GM18861 (cell line): Measurements from ENCODE around the gene GSG1.

ENCODE experiments used
- ATAC-seq: cut with Tn5 transposase; IDR thresholded peaks from one replicate; pipeline ENCODE4 v1.9.1; 2021; ENCODE audit not compliant: unreplicated experiment

Gene GSG1

DNA sequence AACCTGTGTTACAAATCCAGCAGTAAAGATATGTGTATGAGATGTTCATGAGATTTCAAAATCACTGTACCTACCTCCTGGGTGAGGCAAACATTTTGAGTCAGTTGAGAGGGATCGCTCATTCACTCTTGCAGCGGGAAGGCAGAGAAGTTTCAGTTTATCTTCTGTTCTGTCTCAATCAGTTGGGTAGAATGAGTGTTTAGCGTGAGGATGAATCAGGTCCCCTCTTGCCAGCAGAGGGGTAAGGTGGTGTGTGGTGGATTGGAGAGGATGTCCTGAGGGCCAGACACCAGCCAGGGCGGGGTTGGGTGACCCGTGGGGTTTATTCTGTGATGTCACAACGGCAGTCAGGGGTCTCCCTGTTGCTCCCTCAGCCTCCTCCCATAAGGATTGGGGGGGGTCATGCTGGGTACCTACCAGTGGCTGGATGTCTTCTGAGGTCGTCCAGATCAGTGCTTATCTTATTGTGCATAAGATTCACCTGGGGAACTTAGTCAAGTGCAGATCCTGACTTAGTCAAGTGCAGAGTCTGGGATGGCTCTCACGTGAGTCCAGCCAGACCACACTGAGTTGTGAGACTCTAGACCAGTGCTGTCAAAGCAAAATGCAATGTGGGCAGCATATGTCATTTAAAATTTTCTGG, at the start of gene GSG1:
TSS of gene GSG1 (minus strand) at position 277 of the 643 bp plus-strand sequence. CDS start at position 122, 155 bp downstream.
- no peak for ATAC-seq

DNA sequence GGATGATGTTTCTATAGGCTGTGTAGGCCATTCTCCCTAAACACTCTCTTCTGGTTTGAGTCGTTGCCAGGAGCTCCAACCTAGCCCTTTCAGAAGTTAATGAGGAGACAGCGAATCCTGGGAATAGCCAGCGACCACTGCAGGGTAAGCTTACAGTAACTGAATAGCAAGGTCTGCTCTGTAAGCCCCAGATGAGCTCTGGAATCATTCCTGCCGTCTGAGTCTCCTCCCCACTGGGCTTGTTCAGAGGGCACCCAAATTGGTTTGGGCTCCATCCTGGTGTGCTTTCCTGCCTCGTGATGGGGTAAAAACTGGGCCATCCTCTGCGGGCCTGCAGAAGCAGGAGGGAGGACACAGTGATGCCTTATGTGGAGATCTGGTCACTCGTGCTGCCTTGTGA, 49.7 kb upstream of the GSG1 start:
- no peak for ATAC-seq

DNA sequence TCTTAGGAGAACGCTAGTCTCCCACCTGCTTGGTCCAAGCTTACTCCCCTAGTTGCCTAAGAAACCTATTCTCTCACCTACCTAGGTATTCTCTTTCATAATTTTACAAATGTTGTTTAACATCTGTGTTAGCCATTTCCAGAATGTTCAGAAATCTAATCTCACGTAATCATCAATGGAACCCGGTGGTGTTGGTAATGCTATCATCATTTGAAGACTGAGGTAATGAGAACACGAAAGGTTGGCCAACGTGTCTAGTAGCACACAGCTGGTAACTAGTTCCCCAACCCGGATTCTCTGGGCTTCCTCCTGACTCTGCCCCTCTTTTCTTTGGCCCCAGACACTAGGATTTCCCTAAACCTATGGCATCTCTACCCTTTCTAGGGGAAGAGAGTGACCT, 49.3 kb upstream of the GSG1 start:
- ATAC-seq: no peak

DNA sequence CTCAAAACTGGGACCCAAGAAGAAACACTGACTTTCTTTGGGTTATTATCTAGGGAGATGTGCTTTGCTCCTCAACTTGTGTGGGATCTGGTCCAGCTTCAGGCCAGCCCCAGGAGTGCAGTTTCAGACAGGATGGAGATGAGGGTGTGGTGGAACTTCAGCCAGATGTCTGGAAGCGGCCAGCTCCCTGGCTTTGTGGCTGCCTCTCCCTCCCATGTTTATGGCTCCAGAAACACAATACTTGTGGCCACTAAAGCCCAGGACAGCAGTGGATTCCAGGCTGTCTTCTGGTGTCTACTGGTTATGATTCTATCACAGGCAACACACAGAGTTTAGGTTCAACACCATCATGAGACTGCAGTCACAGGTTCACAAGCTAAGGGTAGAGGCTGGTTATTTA, 48.8 kb upstream of the GSG1 start:
- ATAC-seq: no peak

DNA sequence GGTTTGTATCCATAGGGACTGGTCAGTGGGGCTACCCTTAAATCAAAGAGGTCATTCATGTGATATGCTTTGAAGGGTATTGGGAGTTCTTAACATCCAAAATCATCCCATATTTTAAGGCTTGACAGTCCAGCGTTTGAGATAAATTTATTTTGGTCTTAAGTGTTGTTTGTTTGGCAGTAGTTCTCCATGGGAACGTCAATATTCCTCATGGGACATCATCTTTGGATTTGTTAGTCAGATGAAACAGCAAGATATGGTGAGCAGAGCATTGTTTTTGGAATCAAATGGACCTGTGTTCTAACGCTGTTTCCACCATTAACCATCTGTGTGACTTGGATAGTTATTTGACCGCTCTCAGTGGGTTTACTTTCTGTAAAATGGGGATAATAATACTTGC, 45.9 kb upstream of the GSG1 start:
- no peak for ATAC-seq

DNA sequence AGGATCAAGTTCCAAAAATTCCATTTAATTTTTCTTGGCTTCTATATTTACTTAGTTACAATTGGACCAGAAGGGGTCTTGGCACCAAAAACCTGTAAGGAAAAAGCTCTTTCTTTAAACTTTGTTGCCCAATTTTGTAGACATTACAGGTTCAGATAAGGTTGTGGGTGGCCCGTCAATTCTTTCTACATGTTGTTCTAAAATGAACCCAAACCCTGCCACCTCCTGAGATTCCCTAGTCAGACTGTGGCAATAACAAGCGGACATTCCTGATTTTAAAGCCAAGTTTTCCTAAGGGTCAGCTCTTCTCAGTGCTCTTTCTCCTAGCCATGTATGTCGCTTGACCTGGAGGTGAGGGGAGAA, 45.0 kb upstream of the GSG1 start:
- no peak for ATAC-seq

DNA sequence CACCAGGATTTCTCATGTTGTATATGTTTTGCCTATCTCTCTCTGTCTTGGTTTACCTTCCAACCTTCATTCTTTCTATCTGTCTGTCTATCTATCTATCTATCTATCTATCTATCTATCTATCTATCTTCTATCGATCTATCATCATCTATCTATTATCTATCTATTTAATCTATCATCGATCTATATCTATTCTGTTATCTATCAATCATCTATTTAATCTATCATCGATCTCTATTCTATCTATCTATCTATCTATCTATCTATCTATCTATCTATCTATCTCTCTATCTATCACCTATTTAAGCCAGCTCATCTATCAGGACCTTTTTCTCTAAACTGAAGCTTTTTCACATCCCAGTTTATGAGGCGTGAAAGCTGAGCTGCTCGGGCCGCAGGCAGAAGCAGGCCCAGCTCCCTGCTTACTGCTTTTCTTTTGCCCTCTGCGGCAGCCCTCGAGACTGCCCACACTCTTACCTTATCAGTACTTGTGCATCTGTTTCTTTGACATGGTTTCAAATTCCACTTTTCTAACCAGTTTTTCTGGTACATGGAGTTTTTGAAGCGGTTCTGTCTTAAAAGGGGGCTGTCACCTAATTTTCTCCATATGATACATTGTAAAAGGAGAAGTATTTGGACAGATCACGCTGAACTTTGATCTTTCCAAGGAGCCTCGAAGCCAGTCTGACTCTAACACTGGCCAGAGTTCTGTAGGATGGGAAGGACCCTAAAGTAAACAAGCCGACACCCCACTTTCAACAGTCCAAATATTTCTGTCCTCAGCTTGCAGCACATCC, 44.4 kb upstream of the GSG1 start:
- no peak for ATAC-seq

DNA sequence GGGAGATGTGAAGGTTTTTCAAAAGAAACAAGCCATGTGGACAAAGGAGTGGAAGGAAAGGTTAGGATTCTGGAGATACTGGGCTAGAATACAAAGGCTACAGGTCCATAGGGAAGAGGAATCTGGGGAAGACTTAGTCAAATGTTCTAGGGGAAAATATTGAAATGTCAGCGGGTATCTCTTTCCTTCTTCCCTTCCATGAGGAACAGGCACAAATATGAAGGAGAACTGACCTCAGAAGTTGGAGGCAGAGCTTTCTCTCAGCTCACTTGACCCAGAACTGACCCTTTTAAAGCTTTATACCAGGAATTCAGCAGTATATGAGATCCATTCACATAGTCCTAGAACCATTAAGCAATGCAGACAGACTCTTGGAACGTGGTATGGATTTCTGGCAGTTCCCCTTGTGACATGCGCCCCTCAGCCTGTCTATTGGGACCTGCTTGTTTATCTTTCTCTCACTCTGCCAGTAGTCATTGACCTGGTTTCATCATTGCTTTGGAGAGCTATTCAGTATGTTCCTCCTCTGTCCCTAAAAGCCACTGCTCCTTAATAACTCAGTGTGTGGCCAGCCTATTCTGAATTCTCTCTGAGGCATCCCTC, 43.0 kb upstream of the GSG1 start:
- no peak for ATAC-seq

DNA sequence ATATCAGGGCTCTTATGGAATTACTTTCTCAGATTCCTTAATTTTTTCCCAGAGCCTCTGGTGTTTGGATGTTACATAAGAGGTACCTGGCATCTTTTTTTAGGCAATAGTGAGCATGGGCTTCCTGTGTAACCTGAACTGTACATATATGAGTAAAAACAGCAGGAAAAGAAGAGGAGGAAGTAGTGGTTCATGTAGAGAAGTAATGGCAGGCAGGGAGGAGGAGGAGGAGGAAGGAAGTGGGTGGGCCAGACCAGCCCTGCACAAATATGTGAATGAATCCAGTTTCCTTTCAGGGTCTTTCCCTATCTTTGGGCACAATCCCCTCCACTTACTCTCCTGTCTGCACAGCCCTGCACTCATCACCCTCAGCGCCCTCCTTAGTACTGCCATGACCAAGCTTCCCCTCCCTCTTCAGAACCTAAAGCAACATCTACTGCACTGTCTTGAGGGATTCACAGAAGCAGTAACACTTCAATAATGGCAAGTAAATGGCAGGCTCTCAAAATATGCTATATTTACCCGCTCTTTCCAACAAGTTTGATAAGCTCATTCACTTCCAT, 40.9 kb upstream of the GSG1 start:
- no peak for ATAC-seq

DNA sequence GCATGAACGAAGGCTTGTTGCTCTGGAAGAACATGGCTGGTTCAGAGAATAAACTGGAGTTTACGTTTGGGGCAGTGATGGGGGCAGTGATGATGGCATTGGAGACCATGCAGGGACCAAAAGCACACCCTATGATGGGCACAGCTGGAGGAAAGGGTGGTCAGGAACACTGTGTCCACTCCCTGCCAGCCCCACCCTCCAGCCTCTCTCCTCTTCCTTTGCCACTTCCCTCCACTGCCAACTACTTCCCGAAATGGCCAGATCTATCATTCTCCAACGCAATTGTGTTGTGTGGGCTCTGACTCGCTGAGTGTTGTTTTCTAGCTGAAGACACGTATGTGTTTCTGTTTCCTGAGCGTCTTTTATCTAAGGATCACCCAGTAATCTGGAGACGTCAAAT, 39.3 kb upstream of the GSG1 start:
- no peak for ATAC-seq

DNA sequence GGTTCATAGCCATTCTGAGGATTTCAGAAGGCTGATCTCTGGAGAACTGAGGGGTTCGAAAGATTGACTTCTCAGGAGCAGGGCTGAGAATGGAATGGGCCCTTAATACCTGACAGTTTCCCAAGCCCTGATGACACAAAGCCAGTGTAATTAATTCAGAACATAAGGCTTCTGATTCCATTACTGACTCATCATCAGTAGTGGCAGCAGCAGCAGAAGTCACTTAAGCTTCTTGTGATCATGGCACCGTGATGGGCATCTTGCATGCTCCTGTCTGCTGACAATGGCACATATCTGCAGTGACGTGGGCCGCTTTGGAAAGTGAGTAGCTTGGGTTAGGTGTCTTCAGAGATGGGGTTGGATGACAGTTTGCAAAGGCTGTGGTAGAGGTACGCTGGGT, 38.2 kb upstream of the GSG1 start:
- ATAC-seq: no peak

DNA sequence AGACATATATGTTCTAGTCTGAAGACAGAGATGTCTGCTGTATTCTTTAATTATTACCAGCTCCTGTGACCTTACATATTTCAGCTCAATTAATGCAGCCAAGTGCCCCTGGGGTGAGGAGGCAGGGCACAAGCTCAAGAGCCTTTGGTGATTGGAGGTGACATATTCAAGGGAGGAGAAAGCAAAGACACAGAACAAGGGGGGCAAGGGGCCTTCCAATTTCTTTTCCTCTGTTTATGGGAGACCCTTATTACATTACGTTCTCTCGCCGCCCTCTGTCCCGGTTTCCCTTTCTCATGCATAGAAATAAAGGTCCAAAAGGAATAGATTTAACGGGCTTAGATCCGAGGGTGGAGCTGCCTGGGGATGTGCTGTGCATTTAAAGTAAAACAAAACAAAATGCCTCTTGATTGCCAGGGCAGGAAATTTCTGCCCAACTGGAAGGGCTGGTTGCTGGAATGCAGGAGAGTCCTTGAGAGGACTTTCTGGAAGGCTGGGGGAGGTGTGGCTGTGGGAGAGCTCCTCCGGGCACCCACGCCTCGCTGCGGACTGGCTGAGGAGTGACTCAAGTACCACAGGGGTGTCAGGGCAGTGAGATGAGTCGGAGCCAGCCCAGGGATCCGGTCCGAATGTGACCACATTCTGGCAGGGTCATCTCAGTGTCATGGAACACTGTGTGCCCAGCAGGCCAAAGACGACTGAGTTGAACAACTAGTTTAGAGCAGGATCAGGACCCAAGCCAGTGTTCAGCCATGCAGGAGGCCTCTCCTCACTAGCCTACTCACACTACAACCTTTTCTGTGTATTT, 32.1 kb upstream of the GSG1 start:
- no peak for ATAC-seq

DNA sequence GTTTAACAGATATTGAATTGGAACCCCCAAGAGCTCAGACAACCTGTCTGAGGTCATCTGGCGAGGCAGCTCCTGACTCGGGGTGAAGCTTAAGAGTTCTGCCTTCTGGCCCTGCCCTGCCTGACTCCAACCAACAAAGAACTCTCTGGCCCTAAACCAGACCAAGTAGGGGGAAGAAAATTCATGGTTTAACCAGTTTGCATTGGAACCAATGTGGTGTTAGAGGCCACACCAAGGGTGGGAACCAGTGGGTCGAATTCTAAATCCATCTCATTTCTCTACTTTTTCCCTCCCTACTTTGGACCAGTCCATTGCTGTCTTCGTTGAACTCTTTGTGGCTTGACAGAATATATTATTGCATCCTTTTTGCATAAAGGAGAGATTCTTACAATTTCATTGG, 30.4 kb upstream of the GSG1 start:
- no peak for ATAC-seq

DNA sequence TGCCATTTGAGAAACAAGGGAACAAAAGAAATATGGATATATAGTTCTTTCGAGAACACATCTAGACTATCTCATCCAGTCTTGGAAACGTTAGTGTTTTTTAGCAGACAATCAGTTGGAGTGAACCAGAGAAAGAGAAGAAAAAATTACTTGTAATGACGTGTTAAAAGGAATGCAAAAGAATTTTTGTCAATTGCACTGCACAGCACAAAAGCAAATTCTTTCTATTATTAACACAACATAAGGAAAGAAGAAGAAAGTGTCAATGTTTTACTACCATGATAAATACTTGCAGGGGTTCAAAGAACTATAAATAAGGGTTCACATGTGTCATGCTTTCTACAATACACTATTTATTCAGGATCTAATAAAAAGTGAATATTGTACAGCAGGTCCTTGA, 27.5 kb upstream of the GSG1 start:
- no peak for ATAC-seq

DNA sequence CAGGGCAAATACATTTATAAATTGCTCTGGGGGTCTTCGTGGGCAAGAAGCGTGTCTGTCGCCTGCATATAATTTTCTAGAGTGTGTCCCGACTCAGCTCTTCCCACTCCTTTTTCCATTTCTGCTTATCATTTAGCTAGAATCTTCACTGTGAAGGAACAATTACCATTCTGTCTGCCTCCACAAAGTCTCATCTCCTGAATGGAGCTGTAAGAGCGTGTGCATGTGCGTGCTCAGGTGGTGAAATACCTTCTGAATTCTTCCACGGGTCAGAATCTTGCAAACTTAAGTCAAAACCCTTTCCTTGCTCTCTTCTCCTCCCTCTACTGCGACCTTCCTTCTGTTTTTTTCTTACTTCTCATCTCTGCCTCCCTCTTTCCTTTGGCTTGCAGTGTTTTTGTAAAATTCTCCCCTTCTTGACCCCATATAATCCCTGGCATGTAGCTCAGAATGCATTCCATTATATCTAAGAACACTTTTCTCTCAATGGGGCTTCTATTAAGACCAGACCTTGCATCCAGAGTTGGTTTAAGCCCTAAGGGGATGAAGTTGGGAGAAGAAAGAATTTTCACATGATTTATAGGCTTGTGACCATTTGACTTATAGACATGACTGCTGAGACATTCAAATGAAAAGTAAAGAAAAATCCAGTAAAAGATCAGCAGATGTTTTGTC, 25.0 kb upstream of the GSG1 start:
- ATAC-seq: no peak

DNA sequence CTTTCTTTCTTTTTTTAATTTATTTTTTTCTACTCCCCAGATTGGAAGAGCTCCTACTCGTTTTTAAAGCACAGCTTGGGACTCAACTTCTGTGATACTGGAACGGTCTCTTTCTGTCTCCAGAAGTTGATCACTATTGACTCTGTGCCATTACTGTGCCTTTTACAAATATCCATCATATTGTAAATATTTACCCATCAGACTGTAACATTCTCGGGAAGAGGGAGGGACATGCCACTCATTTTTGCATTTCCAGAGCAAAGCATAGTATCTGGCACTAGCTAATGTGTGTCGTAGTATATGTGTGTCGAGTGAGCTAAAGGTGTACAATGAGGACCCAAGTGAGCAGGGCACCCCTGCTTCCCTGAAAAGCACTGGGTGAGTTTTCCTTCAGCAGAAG, 24.0 kb upstream of the GSG1 start:
- ATAC-seq: no peak

DNA sequence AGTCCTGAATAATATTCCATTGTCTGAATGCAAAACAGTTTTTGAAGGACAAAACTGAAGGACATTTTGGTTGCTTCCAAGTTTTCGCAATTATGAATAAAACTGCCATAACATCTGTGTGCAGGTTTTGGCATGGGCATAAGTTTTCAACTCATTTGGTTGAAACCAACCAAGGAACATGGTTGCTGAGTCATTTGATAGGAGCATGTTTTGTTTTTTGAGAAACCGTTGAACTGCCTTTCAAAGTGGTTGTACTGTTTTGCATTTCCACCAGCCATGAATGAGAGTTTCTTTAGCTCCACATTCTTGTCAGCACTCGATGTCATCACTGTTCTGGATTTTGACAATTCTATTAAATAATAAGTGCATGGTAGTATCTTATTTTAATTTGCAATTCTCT, 23.0 kb upstream of the GSG1 start:
- no peak for ATAC-seq

DNA sequence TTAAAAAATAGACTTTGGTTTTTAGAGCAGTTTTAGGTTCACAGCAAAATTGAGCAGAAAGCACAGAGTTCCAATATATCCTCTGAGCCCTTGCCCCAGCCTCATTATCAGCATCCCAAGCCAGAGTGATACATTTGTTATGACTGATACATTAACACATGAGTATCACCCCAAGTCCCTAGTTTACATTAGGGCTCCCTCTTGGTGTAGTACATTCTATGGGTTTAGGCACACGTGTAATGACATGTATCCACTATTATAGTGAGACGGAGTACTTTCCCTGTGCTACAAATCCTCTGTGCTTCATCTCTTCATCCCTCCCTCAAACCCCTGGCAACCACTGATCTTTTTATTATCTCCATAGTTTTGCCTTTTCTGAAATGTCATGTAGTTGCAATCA, 22.5 kb upstream of the GSG1 start:
- no peak for ATAC-seq

DNA sequence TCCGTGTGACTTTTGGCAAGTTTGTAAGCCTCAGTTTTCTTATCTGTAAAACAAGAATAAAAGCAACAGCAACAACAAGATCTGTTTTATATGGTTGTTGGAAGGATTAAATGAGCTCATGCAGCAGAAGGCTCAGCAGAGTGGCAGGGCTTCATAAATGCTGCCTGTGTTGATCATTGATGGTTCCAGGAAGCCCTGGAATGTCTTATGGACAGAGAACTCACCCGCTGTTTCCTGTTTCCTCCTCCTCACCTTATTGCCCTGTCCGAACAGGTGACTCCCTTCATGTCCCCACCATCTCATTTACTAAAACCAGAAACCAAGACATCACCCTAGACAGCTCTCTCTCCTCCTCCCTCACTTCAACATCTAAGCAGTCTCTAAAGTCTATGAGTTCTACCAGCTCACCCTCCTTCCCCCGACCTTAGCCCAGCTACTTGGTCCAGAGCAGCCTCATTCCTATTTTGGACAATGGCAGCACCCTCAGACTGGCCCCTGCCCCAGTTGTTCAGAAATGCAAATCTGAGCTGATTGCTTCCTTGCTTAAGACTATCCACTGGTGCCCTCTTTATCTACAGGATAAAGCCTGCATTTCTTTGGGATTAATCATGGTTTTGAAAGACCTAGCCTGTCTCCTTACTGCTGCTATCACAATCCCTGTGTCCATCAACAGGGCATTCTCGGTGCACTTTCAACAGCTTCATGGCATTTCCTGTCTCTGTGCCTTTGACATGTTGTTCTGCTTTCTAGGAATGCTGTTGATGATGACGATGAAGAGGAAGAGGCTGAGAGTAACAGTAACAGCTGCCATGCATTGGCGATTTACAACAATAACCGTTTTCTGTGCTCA, 21.4 kb upstream of the GSG1 start:
- no peak for ATAC-seq

DNA sequence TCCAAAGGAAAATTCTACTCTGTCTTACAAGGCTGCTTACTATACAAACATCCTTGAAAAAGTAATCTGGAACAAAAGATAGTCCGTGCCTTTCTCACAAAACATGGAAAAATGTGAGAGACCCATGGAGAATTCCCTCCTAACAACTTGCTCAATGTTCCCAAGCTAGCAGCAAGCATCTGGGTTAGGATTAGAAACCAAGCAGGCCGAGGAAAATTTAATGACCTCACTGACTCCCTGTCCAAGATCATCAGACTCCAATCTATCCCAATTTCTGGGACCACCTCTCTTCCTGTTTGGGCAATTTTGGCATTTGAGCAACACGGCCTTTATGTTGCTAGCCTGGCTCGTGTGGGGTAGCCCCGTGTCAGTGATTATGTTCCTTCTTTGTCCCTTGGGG, 18.1 kb upstream of the GSG1 start:
- ATAC-seq: no peak
